ENCODE data around the gene AQP2. TPM values are rescaled to one million over a fixed set of nuclear protein-coding genes. Genes with fewer than 3 reads are reported as not detected.

Gene AQP2
- total and polyA plus RNA-seq, 4 donors, result not detected

GRCh38 chr12:49932023-49932422 lies 18.5 kb upstream of the AQP2 start:
- Histone ChIP-seq H3K4me3 (ENCODE audit: low read depth in 1 of 3, low read length in 3 of 3) (no peak overlapping the region), H3K9ac (ENCODE audit: low read depth in 1 of 2, low read length in 2 of 2) (no peak overlapping the region), H3K4me1 (ENCODE audit: control insufficient read depth in 4 of 4, insufficient read depth in 4 of 4, low read length in 3 of 4) (no peaks in the 10 kb centered on the region), H3K9me3 (ENCODE audit: control insufficient read depth in 4 of 4, low read length in 3 of 4) (no peaks in the 10 kb centered on the region), H3K27ac (ENCODE audit: low read depth in 1 of 2, low read length in 2 of 2) (no peak overlapping the region), H3K27me3 (ENCODE audit: control insufficient read depth in 4 of 4, insufficient read depth in 4 of 4, low read length in 3 of 4) (no peaks in the 10 kb centered on the region), H3K36me3 (ENCODE audit: control insufficient read depth in 4 of 4, insufficient read depth in 3 of 4, low read depth in 1 of 4, low read length in 3 of 4) (no peaks in the 10 kb centered on the region)
- DNase-seq (ENCODE audit: low spot score), result no peak
- WGBS, result 71% methylated on average over 7 of the region's 7 CpGs
- TF ChIP-seq RXRA (IDR thresholded peaks at IDR 0.05), result no peak
- TF ChIP-seq, protein P1, sequence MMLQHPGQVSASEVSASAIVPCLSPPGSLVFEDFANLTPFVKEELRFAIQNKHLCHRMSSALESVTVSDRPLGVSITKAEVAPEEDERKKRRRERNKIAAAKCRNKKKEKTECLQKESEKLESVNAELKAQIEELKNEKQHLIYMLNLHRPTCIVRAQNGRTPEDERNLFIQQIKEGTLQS (IDR thresholded peaks at IDR 0.05), result no peak
- TF ChIP-seq JUND (IDR thresholded peaks at IDR 0.05), result no peak
- TF ChIP-seq FOXA1 (IDR thresholded peaks at IDR 0.05), result no peak
- no peak for TF ChIP-seq EGR1 (IDR thresholded peaks at IDR 0.05; ENCODE audit: low read depth in 2 of 2)
- TF ChIP-seq, protein P2, sequence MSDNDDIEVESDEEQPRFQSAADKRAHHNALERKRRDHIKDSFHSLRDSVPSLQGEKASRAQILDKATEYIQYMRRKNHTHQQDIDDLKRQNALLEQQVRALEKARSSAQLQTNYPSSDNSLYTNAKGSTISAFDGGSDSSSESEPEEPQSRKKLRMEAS (IDR thresholded peaks at IDR 0.05), result no peak
- no peak for TF ChIP-seq SP1 (IDR thresholded peaks at IDR 0.05)
- TF ChIP-seq HNF4A (conservative IDR thresholded peaks at IDR 0.05), result no peak
- TF ChIP-seq NR2F2 (IDR thresholded peaks at IDR 0.05), result no peak
- TF ChIP-seq ZBTB33 (IDR thresholded peaks at IDR 0.05), result no peak
- TF ChIP-seq TAF1 (conservative IDR thresholded peaks at IDR 0.05), result no peak
- TF ChIP-seq, protein P3, sequence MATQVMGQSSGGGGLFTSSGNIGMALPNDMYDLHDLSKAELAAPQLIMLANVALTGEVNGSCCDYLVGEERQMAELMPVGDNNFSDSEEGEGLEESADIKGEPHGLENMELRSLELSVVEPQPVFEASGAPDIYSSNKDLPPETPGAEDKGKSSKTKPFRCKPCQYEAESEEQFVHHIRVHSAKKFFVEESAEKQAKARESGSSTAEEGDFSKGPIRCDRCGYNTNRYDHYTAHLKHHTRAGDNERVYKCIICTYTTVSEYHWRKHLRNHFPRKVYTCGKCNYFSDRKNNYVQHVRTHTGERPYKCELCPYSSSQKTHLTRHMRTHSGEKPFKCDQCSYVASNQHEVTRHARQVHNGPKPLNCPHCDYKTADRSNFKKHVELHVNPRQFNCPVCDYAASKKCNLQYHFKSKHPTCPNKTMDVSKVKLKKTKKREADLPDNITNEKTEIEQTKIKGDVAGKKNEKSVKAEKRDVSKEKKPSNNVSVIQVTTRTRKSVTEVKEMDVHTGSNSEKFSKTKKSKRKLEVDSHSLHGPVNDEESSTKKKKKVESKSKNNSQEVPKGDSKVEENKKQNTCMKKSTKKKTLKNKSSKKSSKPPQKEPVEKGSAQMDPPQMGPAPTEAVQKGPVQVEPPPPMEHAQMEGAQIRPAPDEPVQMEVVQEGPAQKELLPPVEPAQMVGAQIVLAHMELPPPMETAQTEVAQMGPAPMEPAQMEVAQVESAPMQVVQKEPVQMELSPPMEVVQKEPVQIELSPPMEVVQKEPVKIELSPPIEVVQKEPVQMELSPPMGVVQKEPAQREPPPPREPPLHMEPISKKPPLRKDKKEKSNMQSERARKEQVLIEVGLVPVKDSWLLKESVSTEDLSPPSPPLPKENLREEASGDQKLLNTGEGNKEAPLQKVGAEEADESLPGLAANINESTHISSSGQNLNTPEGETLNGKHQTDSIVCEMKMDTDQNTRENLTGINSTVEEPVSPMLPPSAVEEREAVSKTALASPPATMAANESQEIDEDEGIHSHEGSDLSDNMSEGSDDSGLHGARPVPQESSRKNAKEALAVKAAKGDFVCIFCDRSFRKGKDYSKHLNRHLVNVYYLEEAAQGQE (IDR thresholded peaks at IDR 0.05), result no peak
- TF ChIP-seq RAD21 (IDR thresholded peaks at IDR 0.05), result no peak
- TF ChIP-seq HNF4G (IDR thresholded peaks at IDR 0.05), result no peak
- TF ChIP-seq, protein P4, sequence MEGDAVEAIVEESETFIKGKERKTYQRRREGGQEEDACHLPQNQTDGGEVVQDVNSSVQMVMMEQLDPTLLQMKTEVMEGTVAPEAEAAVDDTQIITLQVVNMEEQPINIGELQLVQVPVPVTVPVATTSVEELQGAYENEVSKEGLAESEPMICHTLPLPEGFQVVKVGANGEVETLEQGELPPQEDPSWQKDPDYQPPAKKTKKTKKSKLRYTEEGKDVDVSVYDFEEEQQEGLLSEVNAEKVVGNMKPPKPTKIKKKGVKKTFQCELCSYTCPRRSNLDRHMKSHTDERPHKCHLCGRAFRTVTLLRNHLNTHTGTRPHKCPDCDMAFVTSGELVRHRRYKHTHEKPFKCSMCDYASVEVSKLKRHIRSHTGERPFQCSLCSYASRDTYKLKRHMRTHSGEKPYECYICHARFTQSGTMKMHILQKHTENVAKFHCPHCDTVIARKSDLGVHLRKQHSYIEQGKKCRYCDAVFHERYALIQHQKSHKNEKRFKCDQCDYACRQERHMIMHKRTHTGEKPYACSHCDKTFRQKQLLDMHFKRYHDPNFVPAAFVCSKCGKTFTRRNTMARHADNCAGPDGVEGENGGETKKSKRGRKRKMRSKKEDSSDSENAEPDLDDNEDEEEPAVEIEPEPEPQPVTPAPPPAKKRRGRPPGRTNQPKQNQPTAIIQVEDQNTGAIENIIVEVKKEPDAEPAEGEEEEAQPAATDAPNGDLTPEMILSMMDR (IDR thresholded peaks at IDR 0.05; ENCODE audit: low read depth, low read length, missing input control), result no peak
- TF ChIP-seq GABPA (IDR thresholded peaks at IDR 0.05 in 1 of 2, conservative IDR thresholded peaks at IDR 0.05 in 1 of 2), result no peak
- TF ChIP-seq FOXA2 (IDR thresholded peaks at IDR 0.05), result no peak
- TF ChIP-seq YY1 (IDR thresholded peaks at IDR 0.05), result no peak

Measured in liver (tissue), 9 donors.